Measurements from ENCODE around the gene SH3TC1.

The SH3TC1 gene

GRCh38 chr4:8286719-8287342 is 87.7 kb downstream of the SH3TC1 start:
- no peak for DNase-seq (ENCODE audit: low read depth, low spot score)

- no peak for DNase-seq (ENCODE audit: low read depth, low spot score)
Measured at GRCh38 chr4:8287343-8288280, 88.5 kb downstream of the SH3TC1 start.

- DNase-seq (ENCODE audit: low read depth, low spot score) = no peak
Measured at GRCh38 chr4:8289151-8289750, 90.2 kb downstream of the SH3TC1 start.

- no peak for DNase-seq (ENCODE audit: low read depth, low spot score)
Measured at GRCh38 chr4:8289956-8290700, 91.0 kb downstream of the SH3TC1 start.

- DNase-seq (ENCODE audit: low read depth, low spot score) = no peak
Measured at GRCh38 chr4:8290701-8290970, 91.5 kb downstream of the SH3TC1 start.
